ENCODE measurements around the gene KRT36. TPM values are rescaled to one million over a fixed set of nuclear protein-coding genes. Genes with fewer than 3 reads are reported as not detected.

KRT36 gene
- total and polyA plus RNA-seq, 5 donors from 2014 or later, result not detected

- Mint-ChIP-seq H3K9me3 (peaks cover 0 to 2% (median 0%) of the 10 kb centered on the region in 7 donors), H3K36me3 (no peaks in the 10 kb centered on the region), H3K27me3 (peaks cover 80% of the 10 kb centered on the region), H3K4me1 (peaks cover 0 to 18% (median 3%) of the 10 kb centered on the region in 4 donors), H3K4me3 (peak overlapping the region in 2 of 4 donors; percentile 32 to 54), H3K27ac (peak overlapping the region in 1 of 3 donors; percentile 47)
- Histone ChIP-seq H3K9me3 (ENCODE audit: control insufficient read depth in 2 of 2, low read length in 2 of 2) (no peaks in the 10 kb centered on the region), H3K36me3 (ENCODE audit: control insufficient read depth, insufficient read depth, low read length) (no peaks in the 10 kb centered on the region), H3K4me3 (ENCODE audit: low read depth, low read length) (no peak overlapping the region), H3K27ac (ENCODE audit: insufficient read depth, low read length, poor library complexity, severe bottlenecking) (no peak overlapping the region), H3K27me3 (ENCODE audit: control insufficient read depth, insufficient read depth, low read length) (peaks cover 16% of the 10 kb centered on the region), H3K4me1 (ENCODE audit: control insufficient read depth, insufficient read depth, low read length, poor library complexity, severe bottlenecking) (peaks cover 8% of the 10 kb centered on the region)
- DNase-seq (no peak), ATAC-seq (ENCODE audit: low read depth in 2 of 2) (no peak)
Observed at GRCh38 chr17:41527063-41528023, 37.6 kb upstream of the KRT36 start.

GRCh38 chr17:41524261-41524660 is 34.6 kb upstream of the KRT36 start:
- no peaks in the 10 kb centered on the region for H3K36me3 ChIP-seq (ENCODE audit: control insufficient read depth, insufficient read depth, low read length)
- DNase-seq (no peak), ATAC-seq (ENCODE audit: low read depth in 2 of 2) (no peak)
- H3K27me3 Mint-ChIP-seq, result peaks cover 60% of the 10 kb centered on the region
- no peak overlapping the region for H3K27ac Mint-ChIP-seq
- no peaks in the 10 kb centered on the region for H3K9me3 Mint-ChIP-seq
- H3K9me3 ChIP-seq (ENCODE audit: control insufficient read depth in 2 of 2, low read length in 2 of 2), result no peaks in the 10 kb centered on the region
- no peak overlapping the region for H3K4me3 ChIP-seq (ENCODE audit: low read depth, low read length)
- H3K4me1 Mint-ChIP-seq, result peaks cover 0 to 16% (median 3%) of the 10 kb centered on the region in 4 donors
- no peak overlapping the region for H3K4me3 Mint-ChIP-seq
- peaks cover 8% of the 10 kb centered on the region for H3K4me1 ChIP-seq (ENCODE audit: control insufficient read depth, insufficient read depth, low read length, poor library complexity, severe bottlenecking)
- H3K27ac ChIP-seq (ENCODE audit: insufficient read depth, low read length, poor library complexity, severe bottlenecking), result no peak overlapping the region
- H3K27me3 ChIP-seq (ENCODE audit: control insufficient read depth, insufficient read depth, low read length), result peaks cover 2% of the 10 kb centered on the region
- no peaks in the 10 kb centered on the region for H3K36me3 Mint-ChIP-seq

- H3K9me3 ChIP-seq (ENCODE audit: control insufficient read depth in 2 of 2, low read length in 2 of 2), result no peaks in the 10 kb centered on the region
- H3K36me3 Mint-ChIP-seq, result no peaks in the 10 kb centered on the region
- H3K4me1 ChIP-seq (ENCODE audit: control insufficient read depth, insufficient read depth, low read length, poor library complexity, severe bottlenecking), result peaks cover 8% of the 10 kb centered on the region
- H3K27me3 ChIP-seq (ENCODE audit: control insufficient read depth, insufficient read depth, low read length), result no peaks in the 10 kb centered on the region
- H3K4me3 ChIP-seq (ENCODE audit: low read depth, low read length), result no peak overlapping the region
- no peak for DNase-seq
- H3K36me3 ChIP-seq (ENCODE audit: control insufficient read depth, insufficient read depth, low read length), result no peaks in the 10 kb centered on the region
- H3K4me3 Mint-ChIP-seq, result no peak overlapping the region
- H3K27ac ChIP-seq (ENCODE audit: insufficient read depth, low read length, poor library complexity, severe bottlenecking), result no peak overlapping the region
- H3K9me3 Mint-ChIP-seq, result no peaks in the 10 kb centered on the region
- no peak overlapping the region for H3K27ac Mint-ChIP-seq
- no peak for ATAC-seq (ENCODE audit: low read depth in 2 of 2)
- H3K4me1 Mint-ChIP-seq, result peaks cover 0 to 11% (median under 1%) of the 10 kb centered on the region in 4 donors
- peaks cover 55% of the 10 kb centered on the region for H3K27me3 Mint-ChIP-seq
Observed at GRCh38 chr17:41523787-41524186, 34.1 kb upstream of the KRT36 start.

GRCh38 chr17:41523225-41523593 is 33.5 kb upstream of the KRT36 start:
- Histone ChIP-seq H3K36me3 (ENCODE audit: control insufficient read depth, insufficient read depth, low read length) (no peaks in the 10 kb centered on the region), H3K9me3 (ENCODE audit: control insufficient read depth in 2 of 2, low read length in 2 of 2) (no peaks in the 10 kb centered on the region), H3K4me3 (ENCODE audit: low read depth, low read length) (no peak overlapping the region), H3K27me3 (ENCODE audit: control insufficient read depth, insufficient read depth, low read length) (no peaks in the 10 kb centered on the region), H3K4me1 (ENCODE audit: control insufficient read depth, insufficient read depth, low read length, poor library complexity, severe bottlenecking) (peaks cover 8% of the 10 kb centered on the region), H3K27ac (ENCODE audit: insufficient read depth, low read length, poor library complexity, severe bottlenecking) (no peak overlapping the region)
- no peak overlapping the region for H3K27ac Mint-ChIP-seq
- H3K9me3 Mint-ChIP-seq, result no peaks in the 10 kb centered on the region
- peaks cover 49% of the 10 kb centered on the region for H3K27me3 Mint-ChIP-seq
- peaks cover 0 to 6% (median 0%) of the 10 kb centered on the region in 4 donors for H3K4me1 Mint-ChIP-seq
- H3K36me3 Mint-ChIP-seq, result no peaks in the 10 kb centered on the region
- no peak overlapping the region for H3K4me3 Mint-ChIP-seq
- DNase-seq (no peak), ATAC-seq (ENCODE audit: low read depth in 2 of 2) (no peak)

GRCh38 chr17:41522301-41523224 is 32.9 kb upstream of the KRT36 start:
- ATAC-seq (ENCODE audit: low read depth in 2 of 2), result no peak
- no peaks in the 10 kb centered on the region for H3K36me3 Mint-ChIP-seq

GRCh38 chr17:41521574-41522261 is 32.0 kb upstream of the KRT36 start:
- H3K4me3 ChIP-seq (ENCODE audit: low read depth, low read length), result no peak overlapping the region
- DNase-seq, result no peak
- no peaks in the 10 kb centered on the region for H3K27me3 ChIP-seq (ENCODE audit: control insufficient read depth, insufficient read depth, low read length)
- Mint-ChIP-seq H3K4me1 (no peaks in the 10 kb centered on the region), H3K9me3 (no peaks in the 10 kb centered on the region), H3K27me3 (peaks cover 42% of the 10 kb centered on the region), H3K4me3 (no peak overlapping the region), H3K27ac (no peak overlapping the region), H3K36me3 (no peaks in the 10 kb centered on the region)
- no peaks in the 10 kb centered on the region for H3K4me1 ChIP-seq (ENCODE audit: control insufficient read depth, insufficient read depth, low read length, poor library complexity, severe bottlenecking)
- ATAC-seq (ENCODE audit: low read depth in 2 of 2), result no peak
- no peaks in the 10 kb centered on the region for H3K9me3 ChIP-seq (ENCODE audit: control insufficient read depth in 2 of 2, low read length in 2 of 2)
- H3K36me3 ChIP-seq (ENCODE audit: control insufficient read depth, insufficient read depth, low read length), result no peaks in the 10 kb centered on the region
- H3K27ac ChIP-seq (ENCODE audit: insufficient read depth, low read length, poor library complexity, severe bottlenecking), result no peak overlapping the region

More at GRCh38 chr17:41522301-41523224, 32.9 kb upstream of the KRT36 start:
- Histone ChIP-seq H3K36me3 (ENCODE audit: control insufficient read depth, insufficient read depth, low read length) (no peaks in the 10 kb centered on the region), H3K4me3 (ENCODE audit: low read depth, low read length) (no peak overlapping the region), H3K27ac (ENCODE audit: insufficient read depth, low read length, poor library complexity, severe bottlenecking) (no peak overlapping the region), H3K9me3 (ENCODE audit: control insufficient read depth in 2 of 2, low read length in 2 of 2) (no peaks in the 10 kb centered on the region), H3K4me1 (ENCODE audit: control insufficient read depth, insufficient read depth, low read length, poor library complexity, severe bottlenecking) (peaks cover 2% of the 10 kb centered on the region), H3K27me3 (ENCODE audit: control insufficient read depth, insufficient read depth, low read length) (no peaks in the 10 kb centered on the region)
- Mint-ChIP-seq H3K27me3 (peaks cover 50% of the 10 kb centered on the region), H3K4me1 (peaks cover 0 to 3% (median 0%) of the 10 kb centered on the region in 4 donors), H3K9me3 (no peaks in the 10 kb centered on the region), H3K27ac (no peak overlapping the region), H3K4me3 (no peak overlapping the region)
- no peak for DNase-seq

GRCh38 chr17:41520821-41521521 is 31.3 kb upstream of the KRT36 start:
- ATAC-seq (ENCODE audit: low read depth in 2 of 2), result no peak
- Mint-ChIP-seq H3K4me3 (no peak overlapping the region), H3K27me3 (peaks cover 40% of the 10 kb centered on the region)

More at GRCh38 chr17:41520821-41521521, 31.3 kb upstream of the KRT36 start:
- Histone ChIP-seq H3K4me3 (ENCODE audit: low read depth, low read length) (no peak overlapping the region), H3K4me1 (ENCODE audit: control insufficient read depth, insufficient read depth, low read length, poor library complexity, severe bottlenecking) (no peaks in the 10 kb centered on the region), H3K27me3 (ENCODE audit: control insufficient read depth, insufficient read depth, low read length) (no peaks in the 10 kb centered on the region), H3K27ac (ENCODE audit: insufficient read depth, low read length, poor library complexity, severe bottlenecking) (no peak overlapping the region), H3K9me3 (ENCODE audit: control insufficient read depth in 2 of 2, low read length in 2 of 2) (no peaks in the 10 kb centered on the region), H3K36me3 (ENCODE audit: control insufficient read depth, insufficient read depth, low read length) (no peaks in the 10 kb centered on the region)
- no peak for DNase-seq
- Mint-ChIP-seq H3K4me1 (no peaks in the 10 kb centered on the region), H3K36me3 (no peaks in the 10 kb centered on the region), H3K9me3 (no peaks in the 10 kb centered on the region), H3K27ac (no peak overlapping the region)
